K562 (cell line): ENCODE results near the gene SPDYE16. TPM values are rescaled to one million over a fixed set of nuclear protein-coding genes. Genes with fewer than 3 reads are reported as not detected.
"Not testable (repeated sequence)": the region's sequence is repeated elsewhere in the genome, so short reads cannot be mapped to it uniquely, and the experiment has no call there.

Experiments used
- AFF4 ChIP-seq: sonication (generic); formaldehyde crosslinking; IDR thresholded peaks from 2 replicates; pipeline ENCODE4 v1.8.0; 2023; ENCODE audit warnings: mild to moderate bottlenecking, missing genetic modification reagents
- CREM ChIP-seq: IDR thresholded peaks from 2 replicates; pipeline ENCODE4 v1.6.1; 2014; ENCODE audit warnings: antibody characterized with exemption, low read depth
- ELF1 ChIP-seq: fragments of 200-800 bp; sonication (Bioruptor generic); IDR thresholded peaks from 2 replicates; pipeline ENCODE4 v1.6.1; 2016; ENCODE audit warnings: missing genetic modification characterization, missing compliant biosample characterization
- FIP1L1 ChIP-seq: fragments of 200-400 bp; formaldehyde crosslinking; IDR thresholded peaks from 2 replicates; pipeline ENCODE4 v1.6.1; 2018; ENCODE audit warnings: mild to moderate bottlenecking, low read depth, low read length; ENCODE audit not compliant: poor library complexity, severe bottlenecking
- FOXK2 ChIP-seq, 2 experiments: fragments of 450-650 bp; IDR thresholded peaks in 1 of 2; conservative IDR thresholded peaks in 1 of 2; 2 replicates each; pipeline ENCODE4 v1.6.1; 2016; ENCODE audit warnings: low read depth in 2 of 2, mild to moderate bottlenecking in 1 of 2
- GTF2E2 ChIP-seq: fragments of 200-800 bp; sonication (Bioruptor generic); IDR thresholded peaks from 2 replicates; pipeline ENCODE4 v1.6.1; 2016; ENCODE audit warnings: missing genetic modification characterization, missing compliant biosample characterization
- KAT7 ChIP-seq: sonication (generic); formaldehyde crosslinking; IDR thresholded peaks from 2 replicates; pipeline ENCODE4 v1.8.0; 2022; ENCODE audit warnings: missing genetic modification reagents, mild to moderate bottlenecking, borderline replicate concordance
- PHF20 ChIP-seq: fragments of 450-650 bp; IDR thresholded peaks from 2 replicates; pipeline ENCODE4 v1.6.1; 2018; ENCODE audit not compliant: partially characterized antibody
- POLR2G ChIP-seq: fragments of 200-400 bp; formaldehyde crosslinking; IDR thresholded peaks from 2 replicates; pipeline ENCODE4 v1.6.1; 2017; ENCODE audit warnings: low read depth, mild to moderate bottlenecking, antibody characterized with exemption, low read length, moderate library complexity
- RB1 ChIP-seq: fragments of 450-650 bp; IDR thresholded peaks from 2 replicates; pipeline ENCODE4 v1.6.1; 2017; ENCODE audit warnings: low read depth, mild to moderate bottlenecking
- SIN3B ChIP-seq: fragments of 450-650 bp; IDR thresholded peaks from 2 replicates; pipeline ENCODE4 v1.6.1; 2017; ENCODE audit warnings: low read depth, mild to moderate bottlenecking, moderate library complexity
- SRSF3 ChIP-seq: fragments of 200-400 bp; formaldehyde crosslinking; IDR thresholded peaks from 2 replicates; pipeline ENCODE4 v1.6.1; 2016; ENCODE audit warnings: mild to moderate bottlenecking, low read length, moderate library complexity; ENCODE audit not compliant: insufficient read depth
- TAF9B ChIP-seq: fragments of 450-650 bp; IDR thresholded peaks from 2 replicates; pipeline ENCODE4 v1.6.1; 2018; ENCODE audit warnings: mild to moderate bottlenecking; ENCODE audit not compliant: partially characterized antibody
- TEAD4 ChIP-seq, 2 experiments: sonication (generic) in 1 of 2; formaldehyde crosslinking in 1 of 2; IDR thresholded peaks; 2 replicates each; pipeline versions ENCODE4 v1.6.1 to v1.8.0; 2012 to 2022; ENCODE audit warnings: borderline replicate concordance in 1 of 2, inconsistent platforms in 1 of 2, low read length in 1 of 2, mild to moderate bottlenecking in 1 of 2, missing genetic modification reagents in 1 of 2
- YY1 ChIP-seq, 3 experiments: IDR thresholded peaks; 2 replicates each; pipeline ENCODE4 v1.6.1; 2011; ENCODE audit warnings: low read length in 2 of 3, mild to moderate bottlenecking in 2 of 3, moderate library complexity in 2 of 3, borderline replicate concordance in 1 of 3, control low read depth in 1 of 3, low read depth in 1 of 3; ENCODE audit not compliant: insufficient read depth in 3 of 3, insufficient replicate concordance in 2 of 3, control insufficient read depth in 1 of 3, insufficient read length in 1 of 3; ENCODE audit errors: extremely low read depth in 1 of 3
- ZKSCAN1 ChIP-seq: fragments of 150-350 bp; IDR thresholded peaks from 2 replicates; pipeline ENCODE4 v1.6.1; 2016; ENCODE audit warnings: low read depth, low read length
- polyA plus RNA-seq, 8 experiments: library from polyadenylated mRNA; depleted of rRNA in 4 of 8; stranded (reverse) in 5 of 8; unstranded in 3 of 8; fragments of >200 nt; fragmentation: Nextera tagmentation in 2 of 8; fragmentation: Illumina TruSeq in 1 of 8; extraction: Ambion mirVana in 2 of 8; extraction: Trizol in 1 of 8; gene quantifications; 2 replicates each; pipeline versions ENCODE4 v1.2.1 to v1.2.3, GENCODE V29; 2011 to 2014; ENCODE audit warnings: inconsistent platforms in 1 of 8, missing spikeins in 1 of 8
- total RNA-seq, 7 experiments: library from RNA; depleted of rRNA in 6 of 7; stranded (reverse); fragments of >200 nt in 6 of 7; fragmentation: Illumina TruSeq in 2 of 7; extraction: Trizol in 2 of 7; gene quantifications; 2 replicates each; pipeline versions ENCODE4 v1.2.1 to v1.2.3, GENCODE V29; 2011 to 2021; ENCODE audit warnings: low replicate concordance in 1 of 7
- TF ChIP-seq, protein P1 (sequence below): sonication (generic); formaldehyde crosslinking; IDR thresholded peaks from 2 replicates; pipeline ENCODE4 v1.8.1; 2023; ENCODE audit warnings: mild to moderate bottlenecking, missing genetic modification reagents
- TF ChIP-seq, protein P2 (sequence below): fragments of 450-650 bp; formaldehyde crosslinking; IDR thresholded peaks from 2 replicates; pipeline ENCODE4 v1.4.0; 2020; ENCODE audit warnings: mild to moderate bottlenecking, moderate library complexity

Gene SPDYE16
- total and polyA plus RNA-seq, 9 of the 15 experiments (the other 6 are each of a cell fraction or from before 2014, with no cell fraction given): 0.04 to 0.13 (median 0.06) TPM; not detected in 4

DNA sequence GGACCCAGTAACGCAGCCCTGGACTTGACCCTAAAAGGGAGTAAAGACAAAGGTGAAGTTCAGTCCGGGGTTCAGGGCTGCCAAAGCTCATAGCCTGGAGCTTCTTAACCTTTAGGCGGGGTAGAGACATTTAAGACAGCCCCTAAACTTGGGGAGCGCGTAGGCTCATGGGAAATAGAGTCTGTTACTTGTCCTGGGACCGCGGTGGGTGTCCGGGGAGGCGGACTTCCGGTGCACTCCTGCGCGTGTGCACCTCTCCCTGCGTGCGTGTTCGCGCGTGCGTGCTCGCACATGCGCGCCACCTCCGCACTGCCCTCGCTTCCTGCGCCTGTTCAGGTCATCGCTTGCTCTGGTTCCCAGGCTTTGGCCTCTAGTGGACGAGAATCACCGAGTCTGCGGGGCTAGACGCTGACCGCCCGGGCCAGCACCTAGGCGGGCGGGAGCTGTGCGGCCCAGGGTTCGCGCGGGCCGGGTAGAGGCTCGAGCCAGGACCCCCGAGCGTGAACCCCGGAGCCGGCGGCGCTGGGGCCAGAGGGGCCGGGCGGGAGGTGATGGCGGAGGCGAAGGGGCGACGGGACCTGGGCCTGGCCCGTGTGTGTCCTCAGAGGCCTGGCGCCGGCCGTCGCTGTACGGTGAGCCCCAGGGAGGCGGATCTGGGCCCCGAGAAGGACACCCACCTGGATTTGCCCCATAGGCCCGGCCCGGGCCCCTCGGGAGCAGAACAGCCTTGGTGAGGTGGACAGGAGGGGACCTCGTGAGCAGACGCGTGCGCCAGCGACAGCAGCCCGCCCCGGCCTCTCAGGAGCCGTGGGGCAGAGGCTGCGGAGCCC, 6.1 kb upstream of the SPDYE16 start (continued):
- TF ChIP-seq TEAD4 (IDR thresholded peaks at IDR 0.05; ENCODE audit: low read length): not testable (repeated sequence)
- TF ChIP-seq TEAD4 (CRISPR knock-in tag; IDR thresholded peaks at IDR 0.05; ENCODE audit: borderline replicate concordance): peak; percentile 56; the same call in 1 of the 2 replicates
- TF ChIP-seq CREM: peak; percentile 80
- peak; percentile 27 for TF ChIP-seq FIP1L1
- TF ChIP-seq TAF9B: peak; percentile 43
- peak; percentile 65 for TF ChIP-seq PHF20
- 0 out of 2 replicates have a peak, but pooled peaks have one; percentile 56 for TF ChIP-seq ZKSCAN1
- 0 out of 2 replicates have a peak, but pooled peaks have one; percentile 52 for TF ChIP-seq SRSF3
- TF ChIP-seq SIN3B: peak; percentile 67; the same call in 1 of the 2 replicates
- TF ChIP-seq, protein P1, sequence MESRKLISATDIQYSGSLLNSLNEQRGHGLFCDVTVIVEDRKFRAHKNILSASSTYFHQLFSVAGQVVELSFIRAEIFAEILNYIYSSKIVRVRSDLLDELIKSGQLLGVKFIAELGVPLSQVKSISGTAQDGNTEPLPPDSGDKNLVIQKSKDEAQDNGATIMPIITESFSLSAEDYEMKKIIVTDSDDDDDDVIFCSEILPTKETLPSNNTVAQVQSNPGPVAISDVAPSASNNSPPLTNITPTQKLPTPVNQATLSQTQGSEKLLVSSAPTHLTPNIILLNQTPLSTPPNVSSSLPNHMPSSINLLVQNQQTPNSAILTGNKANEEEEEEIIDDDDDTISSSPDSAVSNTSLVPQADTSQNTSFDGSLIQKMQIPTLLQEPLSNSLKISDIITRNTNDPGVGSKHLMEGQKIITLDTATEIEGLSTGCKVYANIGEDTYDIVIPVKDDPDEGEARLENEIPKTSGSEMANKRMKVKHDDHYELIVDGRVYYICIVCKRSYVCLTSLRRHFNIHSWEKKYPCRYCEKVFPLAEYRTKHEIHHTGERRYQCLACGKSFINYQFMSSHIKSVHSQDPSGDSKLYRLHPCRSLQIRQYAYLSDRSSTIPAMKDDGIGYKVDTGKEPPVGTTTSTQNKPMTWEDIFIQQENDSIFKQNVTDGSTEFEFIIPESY (CRISPR knock-in tag): 0 out of 2 replicates have a peak, but pooled peaks have one; percentile 45
- peak; percentile 24; the same call in 1 of the 2 replicates for TF ChIP-seq KAT7 (CRISPR knock-in tag)
- TF ChIP-seq, protein P2, sequence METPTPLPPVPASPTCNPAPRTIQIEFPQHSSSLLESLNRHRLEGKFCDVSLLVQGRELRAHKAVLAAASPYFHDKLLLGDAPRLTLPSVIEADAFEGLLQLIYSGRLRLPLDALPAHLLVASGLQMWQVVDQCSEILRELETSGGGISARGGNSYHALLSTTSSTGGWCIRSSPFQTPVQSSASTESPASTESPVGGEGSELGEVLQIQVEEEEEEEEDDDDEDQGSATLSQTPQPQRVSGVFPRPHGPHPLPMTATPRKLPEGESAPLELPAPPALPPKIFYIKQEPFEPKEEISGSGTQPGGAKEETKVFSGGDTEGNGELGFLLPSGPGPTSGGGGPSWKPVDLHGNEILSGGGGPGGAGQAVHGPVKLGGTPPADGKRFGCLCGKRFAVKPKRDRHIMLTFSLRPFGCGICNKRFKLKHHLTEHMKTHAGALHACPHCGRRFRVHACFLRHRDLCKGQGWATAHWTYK (CRISPR knock-in tag): 0 out of 2 replicates have a peak, but pooled peaks have one; percentile 31
- peak; percentile 92 for TF ChIP-seq POLR2G
- peak; percentile 66; the same call in 1 of the 2 replicates for TF ChIP-seq GTF2E2 (tag)
- 0 out of 2 replicates have a peak, but pooled peaks have one; percentile 29 for TF ChIP-seq RB1
- TF ChIP-seq AFF4 (CRISPR knock-in tag): peak; percentile 52; the same call in 1 of the 2 replicates
- peak; percentile 88 for TF ChIP-seq ELF1 (tag)
- peak in 1 of 3 experiments; percentile 9 for TF ChIP-seq YY1 (IDR thresholded peaks at IDR 0.05; ENCODE audit: borderline replicate concordance in 1 of 3, control insufficient read depth in 1 of 3, extremely low read depth in 1 of 3, insufficient read depth in 3 of 3, insufficient read length in 1 of 3, insufficient replicate concordance in 2 of 3, low read depth in 1 of 3, low read length in 2 of 3)
- peak; percentile 22 to 54; a peak in 1 of 4 replicates for TF ChIP-seq FOXK2 (conservative IDR thresholded peaks at IDR 0.05 in 1 of 2, IDR thresholded peaks at IDR 0.05 in 1 of 2; ENCODE audit: low read depth in 2 of 2)
